Suprapubic skin (tissue), 4 donors: ENCODE measurements around the gene ATAD3C. TPM values are rescaled to one million over a fixed set of nuclear protein-coding genes. Genes with fewer than 3 reads are reported as not detected.
"Not testable (repeated sequence)": the region's sequence is repeated elsewhere in the genome, so short reads cannot be mapped to it uniquely, and the experiment has no call there.

Source experiments
- DNase-seq, 2 donors: peaks; one replicate each; pipeline ENCODE4 v3.0.0-alpha.2; 2019; ENCODE audit warnings: low spot score in 2 of 2
- H3K27ac ChIP-seq: fragments of 200-600 bp; sonication (generic); one replicate; pipeline ENCODE4 v1.5.1; 2019
- H3K27me3 ChIP-seq: fragments of 200-600 bp; sonication (generic); one replicate; pipeline ENCODE4 v1.5.1; 2019
- H3K36me3 ChIP-seq: fragments of 200-600 bp; sonication (generic); one replicate; pipeline ENCODE4 v1.5.1; 2019
- H3K4me1 ChIP-seq: fragments of 200-600 bp; sonication (generic); one replicate; pipeline ENCODE4 v1.5.1; 2019
- H3K4me3 ChIP-seq: fragments of 200-600 bp; sonication (generic); one replicate; pipeline ENCODE4 v1.5.1; 2019; ENCODE audit warnings: mild to moderate bottlenecking
- H3K9me3 ChIP-seq: fragments of 200-600 bp; sonication (generic); one replicate; pipeline ENCODE4 v1.5.1; 2019
- CTCF ChIP-seq, 2 donors: fragments of 200-600 bp in 1 of 2; fragments of 450-650 bp in 1 of 2; sonication (generic) in 1 of 2; IDR thresholded peaks; one replicate each; pipeline ENCODE4 v1.5.1; 2016 to 2019; ENCODE audit warnings: antibody characterized with exemption in 2 of 2, mild to moderate bottlenecking in 1 of 2, moderate library complexity in 1 of 2
- EP300 ChIP-seq: sonication (generic); formaldehyde crosslinking; IDR thresholded peaks from one replicate; pipeline ENCODE4 v1.6.1; 2017; ENCODE audit warnings: antibody characterized with exemption
- POLR2A ChIP-seq, 2 donors: fragments of 450-650 bp; IDR thresholded peaks; one replicate each; pipeline ENCODE4 v1.6.1; 2017; ENCODE audit warnings: antibody characterized with exemption in 2 of 2, mild to moderate bottlenecking in 2 of 2, moderate library complexity in 2 of 2
- POLR2AphosphoS5 ChIP-seq, 3 donors: sonication (generic); formaldehyde crosslinking; IDR thresholded peaks; one replicate each; pipeline ENCODE4 v1.6.1; 2017; ENCODE audit warnings: antibody characterized with exemption in 3 of 3
- WGBS: methylation state at CpG from one replicate; pipeline ENCODE4 v1.1.5; 2018; 5-methylcytosine and 5-hydroxymethylcytosine counted together
- total RNA-seq, 4 donors: library from RNA; depleted of rRNA; stranded (reverse); fragments of >200 nt; gene quantifications; one replicate each; pipeline ENCODE4 v1.1.0, GENCODE V29; 2016

The ATAD3C gene
- total RNA-seq, 4 donors from 2014 or later, result 0.32 to 4.2 (median 1.2) TPM

- Histone ChIP-seq H3K4me1 (no peaks in the 10 kb centered on the region), H3K36me3 (no peaks in the 10 kb centered on the region), H3K27me3 (peaks cover 8% of the 10 kb centered on the region), H3K9me3 (no peaks in the 10 kb centered on the region), H3K4me3 (no peak overlapping the region), H3K27ac (no peak overlapping the region)
- DNase-seq, result no peak
- TF ChIP-seq CTCF (IDR thresholded peaks at IDR 0.05) (no peak), EP300 (no peak), POLR2A (IDR thresholded peaks at IDR 0.05) (no peak), POLR2AphosphoS5 (IDR thresholded peaks at IDR 0.05) (no peak)
- 68% methylated on average over 27 of the region's 27 CpGs for WGBS
These were observed 11.1 kb downstream of the ATAD3C start for GRCh38 chr1:1460540-1461130.

GRCh38 chr1:1461721-1462317 lies 12.3 kb downstream of the ATAD3C start:
- Histone ChIP-seq H3K9me3 (no peaks in the 10 kb centered on the region), H3K4me3 (no peak overlapping the region), H3K27me3 (peaks cover 8% of the 10 kb centered on the region), H3K4me1 (no peaks in the 10 kb centered on the region), H3K36me3 (no peaks in the 10 kb centered on the region), H3K27ac (no peak overlapping the region)
- TF ChIP-seq CTCF (IDR thresholded peaks at IDR 0.05) (no peak), EP300 (no peak), POLR2AphosphoS5 (IDR thresholded peaks at IDR 0.05) (no peak), POLR2A (IDR thresholded peaks at IDR 0.05) (no peak)
- 34% methylated on average over 11 of the region's 18 CpGs for WGBS
- DNase-seq, result no peak

GRCh38 chr1:1462318-1462966 lies 13.0 kb downstream of the ATAD3C start:
- Histone ChIP-seq H3K27ac (no peak overlapping the region), H3K27me3 (peaks cover 8% of the 10 kb centered on the region), H3K9me3 (no peaks in the 10 kb centered on the region), H3K36me3 (no peaks in the 10 kb centered on the region), H3K4me3 (no peak overlapping the region), H3K4me1 (no peaks in the 10 kb centered on the region)
- no peak for TF ChIP-seq POLR2A (IDR thresholded peaks at IDR 0.05)
- TF ChIP-seq EP300, result no peak
- no peak for TF ChIP-seq POLR2AphosphoS5 (IDR thresholded peaks at IDR 0.05)
- no peak for TF ChIP-seq CTCF (IDR thresholded peaks at IDR 0.05)
- 40% methylated on average over 1 of the region's 26 CpGs for WGBS
- DNase-seq, result no peak

GRCh38 chr1:1463312-1463711 lies 13.8 kb downstream of the ATAD3C start:
- peaks cover 8% of the 10 kb centered on the region for H3K27me3 ChIP-seq
- no peaks in the 10 kb centered on the region for H3K4me1 ChIP-seq
- no peak overlapping the region for H3K4me3 ChIP-seq
- H3K36me3 ChIP-seq, result no peaks in the 10 kb centered on the region
- H3K9me3 ChIP-seq, result no peaks in the 10 kb centered on the region
- WGBS, result 89% methylated on average over 7 of the region's 7 CpGs
- DNase-seq, result no peak
- no peak for TF ChIP-seq EP300
- no peak for TF ChIP-seq CTCF (IDR thresholded peaks at IDR 0.05)
- no peak for TF ChIP-seq POLR2AphosphoS5 (IDR thresholded peaks at IDR 0.05)
- no peak for TF ChIP-seq POLR2A (IDR thresholded peaks at IDR 0.05)
- H3K27ac ChIP-seq, result no peak overlapping the region

GRCh38 chr1:1468196-1468985 lies 18.9 kb downstream of the ATAD3C start:
- H3K27me3 ChIP-seq, H3K9me3 ChIP-seq, H3K4me3 ChIP-seq, DNase-seq, H3K27ac ChIP-seq, H3K36me3 ChIP-seq: not testable (repeated sequence)
- 80% methylated on average over 1 of the region's 44 CpGs for WGBS
- peaks cover 18% of the 10 kb centered on the region for H3K4me1 ChIP-seq
